ENCODE data around the gene TLE2.

GRCh38 chr19:3012621-3013262, 16.3 kb downstream of the TLE2 start:
- no peak for TF ChIP-seq CTCF (IDR thresholded peaks at IDR 0.05; ENCODE audit: borderline replicate concordance, extremely low read depth, low read length, poor library complexity, severe bottlenecking)
- TF ChIP-seq EZH2 (IDR thresholded peaks at IDR 0.05; ENCODE audit: borderline replicate concordance, low read depth, low read length, severe bottlenecking): no peak

All from DND-41 (cell line).